GM21367 (cell line): ENCODE data around the gene DEDD2.

ENCODE experiments used
- ATAC-seq: cut with Tn5 transposase; IDR thresholded peaks from one replicate; pipeline ENCODE4 v1.9.1; 2021; ENCODE audit not compliant: unreplicated experiment

The DEDD2 gene

DNA sequence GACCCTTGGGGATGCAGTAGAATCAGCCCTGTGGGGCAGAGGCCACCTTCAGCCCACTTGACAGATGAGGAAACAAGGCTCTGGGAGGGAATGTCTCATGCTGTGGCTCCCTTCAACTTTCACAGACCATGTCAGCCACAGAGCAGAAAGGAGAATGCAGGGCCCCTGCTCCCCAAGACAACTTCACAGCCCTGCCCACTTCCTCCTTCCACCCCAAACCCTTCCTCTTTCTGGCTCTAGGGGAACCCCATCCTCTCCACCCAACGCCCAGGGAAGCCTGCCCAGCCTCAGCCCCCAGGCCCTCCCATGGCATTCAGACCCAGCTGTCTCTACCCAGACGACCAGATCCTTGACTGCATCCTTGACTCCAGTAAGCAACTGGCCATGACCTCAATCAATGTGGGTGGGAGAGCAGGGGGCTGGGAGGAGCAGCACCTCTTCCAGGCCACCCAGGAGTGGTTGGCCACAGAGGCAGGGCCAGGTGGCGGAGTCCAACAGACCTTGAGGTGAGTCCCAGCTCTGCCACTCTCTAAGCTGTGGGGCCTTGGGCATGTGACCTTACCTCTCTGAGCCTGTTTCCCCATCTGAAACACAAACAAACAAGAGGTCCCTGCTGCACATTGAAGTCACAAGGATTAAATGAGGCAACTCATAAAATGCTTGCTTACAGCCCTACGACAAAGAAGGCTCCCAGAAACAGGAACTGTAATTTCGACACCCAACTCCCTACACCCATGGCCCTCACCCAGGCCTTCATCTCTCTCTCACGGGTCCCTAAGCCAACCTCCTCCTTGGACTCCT lies 15.8 kb downstream of the DEDD2 start:
- no peak for ATAC-seq

DNA sequence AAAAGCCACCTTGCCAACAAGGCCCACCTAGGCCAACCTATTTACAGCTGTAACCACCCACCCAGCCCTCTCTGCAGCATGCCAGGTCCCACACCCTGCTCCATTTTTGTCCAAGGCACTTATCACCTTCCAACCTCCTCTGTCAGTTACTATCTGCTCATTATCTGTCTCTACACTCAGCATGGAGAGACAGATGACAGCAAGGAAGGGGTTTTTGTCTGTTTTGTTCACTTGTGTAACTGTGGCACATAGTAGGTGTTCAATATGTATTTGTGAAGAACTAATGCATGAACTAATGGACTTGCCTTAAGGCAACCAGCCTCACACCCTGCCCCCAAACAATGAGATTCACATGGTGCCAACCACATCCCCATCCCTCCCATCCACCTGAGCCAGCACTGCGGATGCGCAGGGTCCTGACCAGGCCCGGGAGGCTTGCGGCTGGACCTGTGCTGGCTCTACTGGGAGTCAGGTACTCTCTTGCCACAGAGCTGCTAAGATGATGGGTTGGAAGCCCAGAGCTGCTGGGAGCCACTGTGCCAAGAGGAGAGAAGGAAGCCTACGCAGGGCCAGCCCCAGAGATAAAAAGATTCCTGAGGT lies 17.3 kb downstream of the DEDD2 start:
- ATAC-seq, result no peak

DNA sequence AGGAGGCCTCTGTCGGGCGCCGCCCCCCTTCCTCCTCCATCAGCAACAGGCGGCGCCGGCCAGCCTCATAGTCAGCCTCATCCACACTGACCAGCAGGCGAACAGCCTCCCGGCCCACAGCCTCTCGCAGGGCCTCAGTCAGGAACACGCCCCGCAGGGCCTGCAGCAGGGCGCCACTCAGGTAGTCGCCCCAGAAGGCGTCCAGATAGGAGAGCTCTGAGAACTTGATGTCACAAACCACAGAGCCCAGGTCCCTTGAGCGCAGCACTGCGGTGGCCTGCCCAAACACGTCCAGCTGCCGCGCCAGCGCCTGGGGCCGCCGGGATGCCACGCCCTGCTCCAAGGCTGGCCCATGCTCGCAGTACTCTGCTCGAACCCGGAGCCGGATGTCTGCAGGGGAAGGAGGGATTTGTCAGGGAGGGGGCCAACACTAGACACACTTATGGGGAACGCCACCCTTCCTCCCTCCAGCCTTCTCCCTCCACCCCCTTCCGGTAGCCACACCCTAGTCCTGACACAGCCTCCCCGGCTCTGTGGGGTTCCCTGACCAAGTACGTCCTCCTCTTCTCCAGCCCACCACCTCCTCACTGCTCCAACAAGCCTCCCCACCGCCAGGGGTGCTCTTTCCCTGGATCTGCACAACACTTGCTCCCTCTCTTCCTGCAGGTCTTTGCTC lies 17.9 kb downstream of the DEDD2 start:
- peak; percentile 35 for ATAC-seq

DNA sequence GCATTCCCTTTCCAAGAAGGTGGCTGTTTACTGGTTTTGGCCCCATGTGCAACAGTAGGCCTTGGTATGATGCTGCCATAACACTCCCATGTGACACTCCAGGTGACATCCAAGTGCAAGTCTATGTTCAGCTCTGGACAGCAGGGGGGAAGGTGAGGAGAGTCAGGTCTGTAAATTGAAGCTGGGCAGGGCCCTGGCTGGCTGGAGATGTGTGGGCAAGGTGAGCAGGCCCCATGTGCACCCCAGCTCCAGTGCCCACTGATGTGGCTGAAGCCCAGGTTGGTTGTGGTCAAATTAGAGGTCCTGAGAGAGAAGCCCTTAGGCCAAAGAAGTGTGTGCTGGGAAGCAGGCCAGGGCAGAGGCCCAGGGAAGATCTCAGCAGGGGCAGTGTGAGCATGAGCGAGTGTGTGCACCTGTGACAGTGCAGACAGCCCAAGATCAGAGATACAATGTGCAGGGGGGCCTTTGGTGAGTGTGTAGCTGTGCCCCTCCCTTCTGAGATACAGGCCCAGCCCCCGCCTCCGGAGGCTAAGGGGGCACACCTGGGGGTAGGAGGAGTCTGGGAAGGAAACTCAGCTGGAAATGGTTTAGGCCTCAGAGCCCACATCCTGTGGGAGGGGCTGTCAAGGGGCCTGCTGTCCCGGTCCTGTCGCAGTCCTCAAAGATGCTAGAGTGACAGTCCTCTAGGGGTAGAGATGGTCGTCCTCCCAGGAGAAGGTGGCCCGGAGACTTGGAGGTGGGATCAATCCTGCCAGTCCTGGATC lies 18.6 kb downstream of the DEDD2 start:
- peak; percentile 33 for ATAC-seq

DNA sequence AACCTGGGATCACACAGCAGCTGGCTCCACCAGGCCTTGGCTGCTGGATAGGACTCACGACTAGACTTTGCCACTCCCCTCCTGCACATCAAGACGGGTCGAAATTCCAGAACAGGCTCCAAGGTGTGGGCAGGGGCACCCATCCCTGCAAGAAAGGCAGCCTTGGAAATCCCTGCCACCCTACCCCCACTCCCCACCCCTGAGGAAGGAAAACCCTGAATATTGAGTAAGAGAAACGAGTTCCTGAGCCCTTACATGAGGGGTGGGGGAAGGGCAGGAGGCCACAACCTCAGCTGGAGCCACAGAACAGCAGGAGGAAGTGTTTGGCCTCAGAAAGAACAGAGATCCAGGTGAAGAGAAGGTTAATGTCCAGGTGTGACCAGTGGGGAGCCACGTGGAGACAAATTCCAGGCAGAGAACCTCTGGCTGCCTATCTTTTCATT lies 20.1 kb downstream of the DEDD2 start:
- ATAC-seq, result no peak

DNA sequence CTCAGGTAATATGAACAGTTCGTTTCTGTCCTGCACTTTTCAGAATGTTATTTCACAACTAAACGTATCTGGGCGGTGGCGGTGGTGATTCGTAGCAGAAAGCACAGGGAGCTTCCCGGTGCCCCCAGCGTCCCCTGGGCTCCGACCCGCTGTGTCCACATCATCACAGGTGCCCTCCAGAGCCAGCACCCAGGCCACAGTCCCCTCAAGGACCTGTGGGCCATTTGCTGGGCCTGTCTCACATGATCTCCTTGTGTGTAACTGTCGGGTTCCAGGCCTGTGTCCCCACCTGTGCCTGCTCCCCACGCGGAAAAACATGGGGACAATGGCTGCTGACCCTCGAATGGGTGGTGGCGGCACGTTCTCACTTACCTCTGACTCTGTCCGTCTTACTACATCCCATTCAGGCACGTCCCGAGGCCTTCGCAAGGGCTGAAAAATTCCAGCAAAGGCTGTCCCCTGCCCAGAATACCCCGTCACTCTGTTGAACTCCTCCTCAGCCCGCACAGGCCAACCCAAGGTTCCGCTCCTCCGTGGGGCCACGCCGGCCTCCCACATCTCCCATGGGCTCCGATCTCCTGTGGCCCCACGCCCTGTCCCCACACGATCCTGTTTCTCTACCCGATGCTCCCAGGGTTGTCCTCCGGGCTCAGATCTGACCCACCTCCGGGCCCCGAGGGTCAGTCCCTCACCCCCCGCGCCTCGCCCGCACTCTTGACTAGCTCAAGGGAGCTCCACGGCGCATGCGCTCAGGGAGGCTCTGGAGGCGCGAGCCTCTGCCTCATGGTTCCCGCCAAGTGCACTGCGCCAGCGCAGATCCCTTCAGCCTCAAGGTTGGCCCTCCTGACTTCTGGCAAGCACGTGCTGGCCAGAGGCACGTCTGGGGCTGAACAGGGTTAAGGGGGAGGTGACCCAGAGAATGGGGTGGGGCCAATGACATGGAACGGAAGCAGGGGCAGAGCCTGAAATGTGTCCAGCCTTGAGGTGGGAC lies 21.2 kb downstream of the DEDD2 start:
- ATAC-seq, result no peak

DNA sequence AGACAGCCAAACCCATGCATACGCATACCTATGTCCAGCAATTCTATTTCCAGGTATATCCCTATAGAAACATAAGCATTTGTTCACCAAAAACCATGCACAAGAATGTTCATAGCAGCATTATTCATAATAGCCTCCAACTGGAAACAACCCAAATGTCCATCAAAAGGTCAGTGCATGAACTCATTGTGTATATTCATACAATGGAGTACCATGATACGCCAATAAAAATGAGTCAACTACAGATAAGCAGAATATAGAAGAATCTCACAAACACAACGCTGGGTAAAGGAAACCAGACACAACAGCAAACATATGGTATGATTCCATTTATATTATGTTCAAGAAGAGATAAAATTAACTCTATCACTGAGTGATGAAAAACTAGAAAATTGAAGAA lies 23.8 kb downstream of the DEDD2 start:
- ATAC-seq, result no peak

DNA sequence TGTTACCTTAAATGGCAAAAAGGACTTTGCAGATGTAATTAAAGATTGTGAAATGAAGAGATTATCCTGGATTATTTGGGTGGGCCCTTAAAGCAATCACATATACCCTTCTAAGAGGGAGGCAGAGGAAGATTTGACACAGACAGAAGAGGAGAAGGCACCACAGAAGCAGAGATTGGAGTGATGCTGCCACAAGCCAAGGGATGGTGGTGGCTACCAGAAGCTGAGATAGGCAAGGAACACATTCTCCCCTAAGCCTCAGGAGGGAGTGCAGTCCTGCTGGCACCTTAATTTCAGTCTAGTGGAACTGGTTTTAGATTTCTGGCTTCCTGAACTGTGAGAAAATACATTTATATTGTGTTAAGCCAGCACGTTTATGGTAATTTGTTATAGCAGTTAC lies 24.2 kb downstream of the DEDD2 start:
- no peak for ATAC-seq

DNA sequence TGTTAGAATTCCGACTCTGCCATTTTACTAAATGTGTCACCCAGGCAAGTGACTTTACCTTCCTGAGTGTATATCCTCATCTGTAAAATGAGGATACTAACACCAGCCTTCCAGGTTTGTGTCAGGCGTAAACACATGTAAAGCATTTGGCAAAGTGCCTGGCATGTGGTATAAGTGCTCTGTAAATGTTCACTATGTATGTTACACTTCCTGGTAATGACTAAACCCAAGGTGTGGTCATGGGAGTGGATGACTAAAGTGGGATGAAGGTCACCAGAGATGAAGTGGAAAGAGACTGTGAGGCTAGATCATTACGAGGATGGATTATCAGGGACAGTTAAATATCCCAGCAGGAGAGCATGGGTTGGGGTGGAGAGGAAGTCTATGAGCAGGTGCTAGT lies 25.6 kb downstream of the DEDD2 start:
- ATAC-seq, result no peak

DNA sequence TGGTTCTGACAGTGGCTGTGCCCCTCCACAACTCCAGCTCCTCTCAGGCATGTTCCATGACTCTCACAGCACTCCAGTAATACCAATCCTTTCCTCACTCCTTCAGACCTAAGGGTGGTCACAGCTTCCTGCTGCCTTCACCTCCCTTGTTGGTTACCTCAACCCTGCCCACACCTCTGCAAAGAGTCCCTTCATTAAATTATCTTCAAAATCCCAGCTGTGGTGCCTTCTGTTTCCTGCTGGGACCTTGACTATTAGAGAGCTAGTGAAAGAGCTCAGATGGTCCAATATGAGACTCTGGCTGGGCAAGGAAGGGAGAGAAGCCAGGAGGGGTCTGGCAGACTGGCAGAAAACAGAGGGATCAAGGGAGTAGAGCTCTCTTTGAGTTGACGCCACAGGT lies 26.1 kb downstream of the DEDD2 start:
- ATAC-seq, result no peak

DNA sequence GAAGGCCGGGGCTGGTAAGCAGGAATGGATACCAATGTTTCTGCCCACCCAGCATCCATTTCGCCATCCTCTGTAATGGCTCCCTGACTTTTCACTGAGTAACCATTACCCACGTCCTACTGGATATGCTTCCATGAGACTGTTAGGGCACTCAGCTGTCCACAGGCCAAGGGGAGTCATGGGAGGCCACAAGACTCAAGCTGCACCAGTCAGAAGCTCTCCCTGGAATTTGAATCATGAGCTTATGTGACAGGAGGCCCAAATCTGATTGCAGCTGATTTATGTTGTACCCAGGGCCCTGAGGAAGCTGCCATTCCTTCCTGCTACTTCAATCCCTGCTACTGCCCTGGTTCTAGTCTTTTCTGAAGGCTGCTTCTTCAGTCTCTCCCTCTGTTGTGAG lies 28.3 kb downstream of the DEDD2 start:
- ATAC-seq, result no peak

DNA sequence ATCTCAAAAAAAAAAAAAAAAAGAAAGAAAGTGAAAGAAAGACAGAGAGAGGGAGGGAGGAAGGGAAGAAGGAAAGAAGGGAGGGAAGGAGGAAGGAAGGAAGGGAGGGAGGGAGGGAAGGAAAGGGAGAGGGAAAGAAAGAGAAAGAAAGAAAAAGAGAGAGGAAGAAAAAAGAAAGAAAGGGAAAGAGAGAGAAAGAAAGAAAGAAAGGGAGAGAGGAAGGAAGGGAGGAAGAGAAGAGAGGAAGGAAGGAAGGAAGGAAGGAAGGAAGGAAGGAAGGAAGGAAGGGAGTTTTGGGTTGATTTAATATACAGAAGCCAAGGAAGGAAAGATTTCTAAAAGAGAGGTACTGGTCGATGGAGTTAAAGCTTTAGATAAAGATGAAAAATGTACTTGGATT lies 28.8 kb downstream of the DEDD2 start:
- no peak for ATAC-seq

DNA sequence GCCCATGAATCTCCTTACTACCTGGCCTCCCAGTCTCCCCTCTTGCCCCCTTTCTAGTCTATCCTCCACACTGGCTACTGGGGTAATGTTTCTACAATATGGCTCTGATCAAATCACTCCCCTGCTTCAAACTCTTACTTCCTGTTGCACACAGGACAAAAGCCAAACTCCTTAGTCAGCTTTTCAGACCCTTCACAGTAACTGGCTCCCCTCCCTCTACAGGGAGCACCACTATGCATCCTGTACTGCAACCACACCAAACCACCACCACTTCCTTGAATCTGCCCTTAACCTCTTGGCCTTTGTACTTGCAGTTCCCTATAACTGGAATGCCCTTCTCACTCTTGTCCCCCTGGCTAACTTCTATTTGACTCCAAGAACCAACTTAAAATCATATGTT lies 32.2 kb downstream of the DEDD2 start:
- no peak for ATAC-seq

DNA sequence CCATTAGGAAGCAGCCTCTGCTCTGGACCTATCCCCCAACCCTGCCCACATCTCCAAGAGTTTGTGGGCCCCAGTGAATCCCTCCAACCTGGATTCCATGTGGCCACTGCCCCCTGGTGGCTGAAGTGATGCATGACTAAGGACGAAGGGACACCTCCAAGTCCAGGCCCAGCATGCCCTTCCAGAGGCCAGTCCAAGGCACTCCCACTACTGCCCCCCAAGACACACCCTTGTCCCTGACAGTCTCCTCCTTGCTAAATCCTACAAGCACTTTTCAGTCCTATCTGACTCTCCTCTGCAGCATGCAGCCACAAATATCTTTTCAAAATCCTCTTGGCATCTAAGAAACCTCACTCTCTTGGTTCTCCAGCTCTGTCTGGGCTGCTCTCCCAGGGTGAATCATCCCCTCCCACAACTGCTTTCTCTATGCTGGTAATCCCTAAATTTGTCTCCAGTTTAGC lies 33.0 kb downstream of the DEDD2 start:
- no peak for ATAC-seq

DNA sequence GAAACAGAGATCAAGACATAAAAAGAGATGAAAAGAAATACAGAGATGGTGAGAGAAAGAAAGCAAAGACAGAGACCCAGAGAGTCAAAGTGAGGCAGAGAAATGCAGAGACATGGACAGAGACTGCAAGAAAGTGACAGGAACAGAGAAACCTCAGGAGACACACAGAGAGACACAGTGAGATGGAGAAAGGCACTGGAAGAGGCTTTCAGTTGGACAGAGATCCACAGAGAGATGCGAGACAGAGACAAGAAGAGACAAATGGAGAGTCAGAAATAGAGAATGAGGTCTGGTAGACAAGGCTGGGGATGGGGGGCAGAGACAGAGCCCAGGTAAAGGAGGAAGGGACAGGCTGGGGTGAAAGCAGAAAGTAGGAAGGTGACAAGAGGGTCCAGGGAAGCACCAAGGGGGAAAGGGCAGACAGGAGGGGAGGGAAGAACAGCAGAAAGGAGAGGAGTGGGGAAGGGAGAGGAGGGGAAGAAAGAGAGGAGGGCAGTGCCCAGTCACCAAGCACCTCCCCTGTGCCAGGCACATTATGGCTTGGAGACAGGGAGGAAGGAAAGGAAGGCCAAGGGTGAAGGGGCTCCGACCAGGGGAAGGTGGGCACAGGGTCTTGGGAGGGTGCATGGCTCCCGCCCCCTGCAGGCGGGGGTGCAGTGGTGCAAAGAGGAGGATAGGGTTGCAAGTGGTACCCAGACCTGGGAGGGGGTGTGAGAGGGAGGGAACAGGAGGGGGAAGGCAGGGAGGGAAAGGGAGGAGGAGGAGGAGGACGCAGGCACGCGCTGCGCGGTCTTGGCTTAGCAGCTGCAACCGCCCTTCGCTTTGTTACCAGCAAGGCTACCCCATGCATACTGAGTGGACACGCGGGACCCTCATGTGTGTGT lies 38.4 kb downstream of the DEDD2 start:
- no peak for ATAC-seq

DNA sequence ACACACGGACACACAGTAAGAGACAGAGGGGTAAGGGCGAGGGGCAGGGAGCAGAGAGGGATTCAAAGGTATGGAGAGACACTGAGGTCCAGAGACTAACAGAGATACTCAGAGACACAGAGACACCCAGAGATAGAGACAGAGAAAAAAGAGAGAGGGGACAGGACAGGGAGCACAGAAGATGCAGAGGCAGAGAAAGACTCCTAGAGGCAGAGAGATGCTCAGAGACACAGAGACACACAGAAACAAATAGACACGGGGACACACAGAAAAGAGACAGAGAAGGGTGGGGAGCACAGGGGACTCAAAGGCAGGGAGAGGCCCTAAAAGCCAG lies 39.8 kb downstream of the DEDD2 start:
- no peak for ATAC-seq

DNA sequence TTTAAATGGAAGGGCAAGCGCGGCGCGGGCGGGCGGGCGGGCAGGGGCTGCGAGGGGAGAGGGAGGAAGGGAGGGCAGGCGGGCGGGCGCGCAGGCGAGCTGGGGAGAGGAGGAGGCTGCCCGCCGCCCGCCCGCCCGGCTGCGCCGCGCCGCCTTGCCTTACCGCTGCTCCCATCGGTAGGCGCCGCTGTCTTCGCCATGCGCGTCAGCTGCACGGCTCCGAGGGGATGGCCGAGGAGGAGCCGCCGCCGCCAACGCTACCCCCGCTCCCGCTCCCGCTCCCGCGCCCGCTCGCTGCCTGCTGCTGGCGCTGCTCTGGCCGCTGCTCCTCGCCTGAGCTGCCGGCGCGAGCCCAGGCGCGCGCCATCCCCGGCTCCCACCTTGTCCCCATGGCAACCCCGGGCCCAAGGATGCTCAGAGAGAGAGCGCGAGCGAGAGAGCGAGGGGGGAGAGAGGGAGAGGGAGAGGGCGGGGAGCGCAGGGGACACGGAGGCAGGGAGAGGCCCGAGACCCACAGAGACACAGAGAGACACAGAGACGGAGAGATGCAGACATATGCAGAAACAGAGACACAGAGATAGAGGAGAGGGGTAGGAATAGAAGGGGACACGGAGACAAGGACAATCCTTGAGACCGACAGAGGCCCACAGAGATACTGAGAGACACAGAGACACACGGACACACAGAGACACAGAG lies 40.3 kb downstream of the DEDD2 start:
- no peak for ATAC-seq

DNA sequence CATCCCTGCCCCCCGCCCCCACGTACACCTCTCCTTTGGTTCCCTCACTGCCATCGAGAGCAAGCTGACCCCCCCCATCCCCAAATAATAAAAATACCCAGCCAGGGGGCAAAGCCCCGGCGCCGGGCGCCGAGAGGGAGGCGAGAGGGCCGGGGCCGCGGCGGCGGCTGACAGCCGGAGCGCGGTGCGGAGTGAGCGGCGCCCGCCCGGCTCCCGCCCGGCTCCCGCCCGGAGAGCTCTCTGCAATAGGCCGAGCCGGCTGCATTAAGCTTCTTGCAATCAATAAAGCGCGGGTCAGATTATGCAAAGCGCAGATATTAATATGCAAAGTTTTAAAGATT lies 40.9 kb downstream of the DEDD2 start:
- no peak for ATAC-seq
